Cardiac fibroblast (primary cell): ENCODE results near the gene COL23A1.
"Not testable (repeated sequence)": the region's sequence is repeated elsewhere in the genome, so short reads cannot be mapped to it uniquely, and the experiment has no call there.

Source experiments
- DNase-seq, 2 donors: peaks; one replicate each; pipeline versions ENCODE4 v3.0.0 to v3.0.0-alpha.2; 2010; ENCODE audit warnings: low read depth in 2 of 2
- H3K4me3 ChIP-seq, 2 donors: replicated peaks in 1 of 2; 1 replicate in 1 of 2; 2 replicates in 1 of 2; pipeline ENCODE4 v1.5.1; 2011; ENCODE audit warnings: low read depth in 2 of 2, low read length in 2 of 2, mild to moderate bottlenecking in 2 of 2, moderate library complexity in 1 of 2
- CTCF ChIP-seq: IDR thresholded peaks from one replicate; pipeline ENCODE4 v1.5.1; 2011; ENCODE audit warnings: low read depth, mild to moderate bottlenecking, low read length, inconsistent platforms

COL23A1 gene

GRCh38 chr5:178232920-178233429 is 357.2 kb downstream of the COL23A1 start:
- DNase-seq = no peak
- no peak for TF ChIP-seq CTCF
- H3K4me3 ChIP-seq = peak overlapping the region; percentile 84 to 88

GRCh38 chr5:178232124-178232919 is 357.9 kb downstream of the COL23A1 start, which contains the start of gene PHYKPL:
PHYKPL (minus strand) TSS chr5:178232802; CDS start chr5:178232550, 252 bp downstream.
- peak within 1 kb of the TSS; percentile 84 to 88 for H3K4me3 ChIP-seq
- TF ChIP-seq CTCF = no peak
- DNase-seq = peak; percentile 61 to 76

DNA sequence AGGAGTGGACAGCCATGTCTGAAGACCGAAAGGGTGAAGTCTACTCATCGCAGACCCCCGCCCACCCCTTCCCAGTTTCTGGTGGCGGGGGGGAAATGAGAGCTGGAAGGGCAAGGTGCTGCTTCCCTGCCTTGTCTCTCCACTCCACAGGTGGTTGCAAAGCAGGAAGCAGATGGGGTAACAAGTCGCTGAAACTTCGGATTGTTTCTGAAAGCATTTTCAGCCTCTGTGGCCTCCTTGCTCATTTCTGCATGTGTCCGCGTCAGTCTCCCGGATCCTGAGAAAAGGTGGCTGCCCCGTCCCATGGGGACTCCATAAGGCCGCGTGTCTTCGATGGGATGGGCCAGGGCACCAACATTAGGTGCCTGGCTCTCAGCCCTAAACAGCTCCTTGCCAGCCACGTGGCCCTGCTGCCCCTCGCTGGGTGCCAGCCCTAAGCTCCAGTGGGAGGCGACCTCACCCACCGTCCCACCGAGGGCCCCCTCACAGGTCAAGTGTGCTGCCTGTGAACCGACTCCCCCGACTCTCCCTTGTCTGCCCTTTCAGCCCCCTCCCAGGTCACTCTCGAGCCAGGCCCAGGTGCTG is 358.6 kb downstream of the COL23A1 start:
- no peak for DNase-seq
- H3K4me3 ChIP-seq = peak overlapping the region; percentile 84 to 88
- TF ChIP-seq CTCF = no peak

- DNase-seq = peak; percentile 51 to 59
- no peak for TF ChIP-seq CTCF
- peak overlapping the region; percentile 84 to 88 for H3K4me3 ChIP-seq
These were observed 359.2 kb downstream of the COL23A1 start for GRCh38 chr5:178230879-178231538.

DNA sequence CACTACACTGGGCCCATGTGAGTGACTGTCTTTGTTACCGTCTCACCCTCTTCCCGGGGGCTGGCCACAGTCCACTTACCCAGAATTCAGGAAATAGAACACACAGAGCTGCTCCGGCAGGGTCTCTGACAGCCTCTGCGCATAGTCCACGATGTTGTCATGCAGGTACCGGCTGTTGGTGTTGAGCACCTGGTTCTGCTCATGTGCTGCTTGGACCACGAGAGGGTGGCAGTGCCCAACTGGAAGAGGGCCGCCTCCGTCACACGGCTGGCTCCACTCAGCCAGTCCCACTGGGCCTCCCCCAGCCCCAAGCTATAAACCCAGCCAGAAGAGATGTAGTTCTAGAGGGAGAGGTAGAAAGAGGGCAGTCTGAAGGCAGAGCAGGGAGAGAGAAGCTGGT is 360.3 kb downstream of the COL23A1 start:
- no peak for DNase-seq
- no peak for TF ChIP-seq CTCF
- no peak overlapping the region for H3K4me3 ChIP-seq

- H3K4me3 ChIP-seq, DNase-seq: not testable (repeated sequence)
These were observed 361.1 kb downstream of the COL23A1 start for GRCh38 chr5:178229111-178229510.

DNA sequence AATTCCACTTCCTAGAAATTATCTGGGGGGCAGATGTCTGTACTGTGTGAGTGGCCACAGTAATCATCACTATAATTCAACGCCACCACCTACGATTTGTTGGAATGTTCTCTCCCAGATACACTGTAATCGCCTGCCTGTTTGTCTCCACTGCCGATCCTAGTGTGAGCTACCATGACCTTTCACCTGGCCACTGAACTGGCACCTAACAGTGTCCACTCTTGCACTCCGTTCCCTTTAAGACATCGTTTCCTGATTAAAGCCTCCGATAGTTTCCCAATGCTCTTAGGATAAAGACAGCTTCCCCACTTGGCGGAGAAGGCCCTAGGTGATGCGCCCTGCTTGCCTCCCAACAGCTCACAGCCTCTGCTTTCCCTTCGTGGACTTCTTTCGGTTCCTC is 361.6 kb downstream of the COL23A1 start:
- no peak for TF ChIP-seq CTCF
- no peak for DNase-seq
- no peak overlapping the region for H3K4me3 ChIP-seq
